A172 (cell line): ENCODE results near the gene COL5A1. TPM values are rescaled to one million over a fixed set of nuclear protein-coding genes. Genes with fewer than 3 reads are reported as not detected.

Experiments used
- DNase-seq: peaks from one replicate; pipeline ENCODE4 v3.0.0-alpha.2; 2015; ENCODE audit warnings: low spot score
- total RNA-seq: library from RNA; depleted of rRNA; stranded (reverse); fragments of >200 nt; shearing (Covaris generic); gene quantifications from 2 replicates; pipeline ENCODE4 v1.2.3, GENCODE V29; 2014; rRNA removed

Gene COL5A1
- total RNA-seq, result 185 and 205 TPM in 2 replicates

DNA sequence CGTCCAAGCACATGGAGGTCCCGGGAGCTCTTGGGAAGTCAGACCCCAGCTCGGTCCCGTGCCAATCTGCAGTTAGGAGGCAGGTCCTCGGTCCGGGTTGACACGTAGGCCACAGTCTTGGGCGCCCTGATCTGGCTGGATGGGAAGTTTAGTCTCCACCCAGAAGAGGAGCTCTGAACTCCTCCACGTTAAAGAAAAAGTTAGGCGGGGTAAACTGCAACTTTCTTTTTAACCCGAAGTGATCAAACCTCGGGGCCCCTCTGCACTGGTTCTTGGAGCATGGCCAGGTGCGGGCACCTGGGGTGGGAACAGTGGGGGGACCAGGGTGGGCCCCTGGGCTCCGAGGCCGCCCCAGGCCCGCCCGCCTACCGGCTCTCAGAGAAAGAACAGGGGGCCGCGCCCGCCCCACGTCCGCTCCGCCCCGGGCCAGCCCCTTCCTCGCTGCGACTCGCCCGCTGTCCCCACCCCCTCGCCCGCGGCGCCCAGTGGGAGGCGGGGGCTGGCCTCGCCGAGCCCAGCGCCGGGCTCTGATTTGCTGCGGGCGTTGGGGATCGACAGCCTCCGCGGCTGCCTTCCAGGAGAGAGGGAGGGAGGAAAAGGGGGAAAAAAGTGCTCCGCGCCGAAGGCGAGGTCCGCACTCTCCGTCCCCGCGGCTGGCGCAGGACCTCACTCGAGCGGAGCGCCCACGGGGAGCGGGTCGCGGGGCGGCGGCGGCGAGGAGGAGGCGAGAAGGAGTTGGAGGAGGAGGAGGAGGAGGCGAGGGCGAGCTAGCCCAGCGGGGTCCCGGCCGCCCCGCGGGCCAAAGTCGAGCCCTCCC lies at the start of gene COL5A1:
TSS of gene COL5A1 (plus strand) at position 631 of the 817 bp plus-strand sequence. CDS start 385 bp downstream, outside the sequence.
- DNase-seq, result peak; percentile 86

DNA sequence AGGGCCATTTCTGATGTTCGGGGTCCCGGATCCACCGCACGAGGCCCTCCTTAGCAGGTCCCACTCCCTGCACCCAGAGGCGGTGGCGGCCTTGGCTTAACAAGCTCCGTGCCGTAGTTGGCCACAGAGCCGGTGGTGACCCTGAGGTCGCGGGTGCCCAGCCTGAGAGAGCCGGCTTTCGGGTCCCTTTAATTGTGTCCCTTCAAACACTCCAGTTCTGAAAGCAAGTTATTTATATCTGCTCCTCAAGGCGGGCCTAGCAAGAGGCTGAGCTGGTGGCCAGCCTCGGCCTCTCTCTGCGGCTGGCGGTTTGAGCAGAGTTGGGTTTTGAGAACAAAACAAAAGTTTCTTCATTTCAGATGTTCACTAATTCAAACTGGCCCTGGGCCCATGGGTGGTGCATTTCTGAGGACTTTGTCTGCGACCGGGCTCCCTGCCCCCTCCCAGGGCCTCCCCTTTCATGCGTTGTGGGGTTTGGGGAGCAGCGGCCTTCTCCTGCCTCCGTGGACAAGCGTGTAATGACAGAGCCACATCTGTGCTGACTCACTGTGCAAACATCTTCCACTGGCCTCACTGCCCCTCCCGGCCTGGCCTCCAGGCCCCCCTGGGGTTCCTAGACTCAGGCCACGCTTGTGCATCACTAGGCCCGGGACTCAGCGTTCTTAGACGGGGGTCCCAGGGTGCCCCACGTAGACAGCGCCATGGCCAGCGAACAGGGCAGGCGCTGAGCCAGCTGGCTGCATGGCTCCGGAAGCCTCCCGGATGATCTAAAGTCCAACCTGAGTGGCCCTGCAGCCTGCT lies 49.4 kb upstream of the COL5A1 start:
- DNase-seq, result peak; percentile 96

- DNase-seq, result no peak
These were observed 48.8 kb upstream of the COL5A1 start for GRCh38 chr9:134592819-134593200.

GRCh38 chr9:134593286-134594077 lies 48.1 kb upstream of the COL5A1 start:
- no peak for DNase-seq

DNA sequence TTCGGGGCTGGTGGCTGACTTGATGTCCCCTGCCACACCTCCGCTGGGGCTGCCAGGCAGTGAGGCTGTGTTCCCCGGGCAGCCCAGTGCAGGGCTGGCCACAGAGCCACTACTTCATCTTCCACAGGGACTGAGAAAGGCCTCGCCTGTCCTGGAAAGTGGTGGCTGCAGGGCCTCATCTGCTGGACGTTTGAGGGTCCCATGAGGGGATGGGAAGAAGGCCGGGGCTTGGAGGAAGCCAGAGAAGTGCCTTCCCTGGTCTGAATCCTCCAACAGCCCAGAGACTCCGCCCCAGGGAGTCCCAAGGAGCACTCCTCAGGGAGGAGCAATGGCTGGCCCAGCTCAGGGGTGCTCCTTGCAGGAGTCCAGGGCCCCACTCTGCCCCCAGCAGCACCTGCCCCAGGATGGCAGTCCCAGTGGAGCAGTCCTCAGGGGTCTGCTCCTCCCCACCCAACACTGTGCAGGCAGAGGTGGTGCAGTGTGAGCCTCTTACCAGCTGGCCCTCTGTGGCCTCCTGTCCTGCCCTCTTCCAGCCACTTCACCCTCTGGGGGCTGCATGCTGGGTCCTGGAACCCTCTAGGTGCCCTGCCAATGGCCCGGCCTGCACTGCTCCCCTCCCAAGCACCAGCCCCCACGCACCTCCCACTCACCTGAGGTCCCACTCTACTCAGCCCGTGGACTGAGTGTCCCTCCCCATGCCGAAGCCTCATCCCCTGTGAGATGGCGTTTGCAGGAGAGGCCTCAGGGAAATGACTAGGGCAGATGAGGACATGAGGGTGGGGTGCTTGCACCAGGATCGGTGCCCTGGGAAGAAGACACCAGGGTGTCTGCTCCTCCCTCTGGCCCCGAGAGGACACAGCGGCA lies 47.3 kb upstream of the COL5A1 start:
- no peak for DNase-seq

DNA sequence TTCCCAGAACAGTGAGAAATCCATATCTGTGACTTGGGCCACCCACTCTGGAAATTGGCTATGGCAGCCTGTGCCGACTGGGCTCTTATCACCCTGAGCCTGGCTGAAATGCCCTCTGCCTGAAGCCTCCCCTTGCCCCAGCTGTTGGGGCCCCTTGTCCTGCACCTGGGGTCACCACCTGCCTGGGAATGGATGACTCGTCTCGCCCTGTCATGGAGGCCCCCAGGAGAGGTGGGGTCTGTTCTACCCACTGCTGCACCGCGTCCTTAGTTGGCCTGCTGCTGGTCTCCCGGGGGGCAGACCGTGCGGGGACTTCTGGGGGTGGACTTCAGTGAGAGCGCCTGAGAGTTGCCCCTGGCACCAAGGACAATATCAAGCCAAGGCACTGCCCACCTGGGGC lies 46.6 kb upstream of the COL5A1 start:
- DNase-seq, result no peak

GRCh38 chr9:134597041-134597913 lies 44.3 kb upstream of the COL5A1 start:
- peak; percentile 91 for DNase-seq

DNA sequence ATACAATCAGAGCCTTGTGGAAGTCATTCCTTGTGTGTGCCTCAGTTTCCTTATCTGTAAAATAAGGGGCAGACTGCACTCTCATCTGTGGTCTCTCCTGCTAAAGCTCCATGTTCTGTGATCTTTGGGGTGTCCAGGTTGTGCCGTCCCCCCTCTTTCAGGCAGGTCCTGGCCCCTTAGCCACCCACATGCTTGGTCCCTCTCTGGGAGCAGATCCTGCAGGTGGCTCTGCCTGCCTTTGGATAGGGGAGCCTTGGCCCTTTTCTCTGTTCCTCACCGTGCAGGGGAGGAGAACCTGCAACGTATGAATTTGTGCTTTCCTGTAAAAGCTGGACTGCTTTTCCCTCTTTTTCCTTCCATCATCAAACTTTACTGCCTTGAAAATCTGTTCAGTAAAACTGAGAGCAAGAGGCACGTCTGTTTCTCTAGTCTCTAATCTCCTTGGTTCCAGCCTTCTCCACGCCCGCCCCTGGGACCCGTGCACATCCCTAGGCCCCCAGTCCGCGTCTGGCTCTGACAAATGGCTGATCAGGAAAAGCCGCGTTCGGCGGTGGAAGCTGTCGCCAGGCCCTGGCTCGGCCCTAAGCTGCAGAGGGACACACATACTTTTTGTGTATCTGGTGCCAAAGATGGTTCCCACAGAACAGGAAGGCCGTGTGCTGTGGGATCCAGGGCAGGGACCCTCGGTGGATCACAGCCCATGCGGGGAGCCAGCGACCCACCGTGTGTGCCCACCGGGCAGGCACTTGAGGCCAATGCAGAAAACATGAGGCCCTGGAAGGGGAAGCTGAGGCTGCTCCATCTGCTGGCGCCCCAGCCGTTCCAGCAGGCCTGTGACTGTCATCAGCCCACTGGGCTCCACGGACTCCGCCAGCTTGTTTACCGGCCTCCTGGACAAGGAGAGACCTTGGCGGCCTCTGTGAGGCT lies 43.4 kb upstream of the COL5A1 start:
- DNase-seq, result no peak

DNA sequence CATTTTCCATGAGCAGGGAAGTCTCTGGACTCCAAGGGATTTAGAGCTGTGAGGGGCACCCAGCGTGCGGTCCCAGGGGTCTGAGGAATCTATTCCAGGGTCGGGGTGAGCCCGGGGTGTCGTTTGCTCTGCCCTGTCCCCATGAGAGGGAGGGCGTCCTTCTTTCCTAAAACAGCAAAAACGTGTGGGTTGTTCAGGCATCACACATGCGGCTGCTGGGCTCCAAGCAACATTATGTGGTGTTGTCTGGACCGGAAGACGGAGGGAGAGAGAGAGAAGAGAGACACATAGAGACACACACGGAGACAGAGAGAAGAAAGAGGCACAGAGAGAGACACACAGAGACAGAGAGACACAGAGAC lies 42.7 kb upstream of the COL5A1 start:
- DNase-seq, result no peak

- no peak for DNase-seq
These were observed 41.2 kb upstream of the COL5A1 start for GRCh38 chr9:134600371-134600770.

DNA sequence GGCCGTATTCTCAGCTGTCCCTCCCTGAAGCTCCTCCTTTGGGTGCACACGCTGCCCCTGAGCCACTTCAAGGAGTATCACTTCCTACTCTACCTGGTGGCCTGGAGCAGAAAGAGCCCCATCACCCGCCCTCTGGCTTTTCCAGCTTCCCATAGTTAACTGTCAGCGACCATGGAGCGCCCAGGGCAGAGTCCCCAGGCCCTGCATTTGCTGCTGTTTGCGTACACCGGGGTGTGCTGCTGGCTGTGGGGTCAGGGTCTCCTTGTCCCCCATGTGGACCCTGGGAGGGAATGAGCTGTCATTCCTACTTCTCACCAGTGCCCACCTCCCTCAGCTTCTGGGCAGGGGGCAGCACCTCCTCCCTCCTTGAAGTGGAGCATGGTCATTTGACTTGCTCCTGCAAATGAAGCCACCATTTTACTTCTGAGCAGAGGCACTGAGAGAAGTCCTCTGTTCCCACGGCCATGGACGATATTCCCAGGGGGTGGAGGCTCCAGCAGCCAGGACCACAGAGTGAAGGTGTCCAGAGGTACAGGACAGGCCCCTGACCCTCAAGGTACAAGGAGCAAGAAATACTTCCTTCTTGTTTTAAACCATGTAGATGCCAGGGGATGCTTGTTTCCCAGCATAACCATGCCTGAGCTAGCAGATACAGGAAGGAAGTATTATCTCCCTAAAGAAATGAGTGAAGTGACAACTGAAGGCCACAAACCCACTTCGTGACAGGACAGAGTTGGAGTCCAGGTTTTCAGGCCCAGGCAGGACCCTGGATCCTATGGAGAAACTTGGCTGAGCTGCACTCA lies 40.6 kb upstream of the COL5A1 start:
- no peak for DNase-seq

- peak; percentile 46 for DNase-seq
These were observed 39.8 kb upstream of the COL5A1 start for GRCh38 chr9:134601764-134602163.

DNA sequence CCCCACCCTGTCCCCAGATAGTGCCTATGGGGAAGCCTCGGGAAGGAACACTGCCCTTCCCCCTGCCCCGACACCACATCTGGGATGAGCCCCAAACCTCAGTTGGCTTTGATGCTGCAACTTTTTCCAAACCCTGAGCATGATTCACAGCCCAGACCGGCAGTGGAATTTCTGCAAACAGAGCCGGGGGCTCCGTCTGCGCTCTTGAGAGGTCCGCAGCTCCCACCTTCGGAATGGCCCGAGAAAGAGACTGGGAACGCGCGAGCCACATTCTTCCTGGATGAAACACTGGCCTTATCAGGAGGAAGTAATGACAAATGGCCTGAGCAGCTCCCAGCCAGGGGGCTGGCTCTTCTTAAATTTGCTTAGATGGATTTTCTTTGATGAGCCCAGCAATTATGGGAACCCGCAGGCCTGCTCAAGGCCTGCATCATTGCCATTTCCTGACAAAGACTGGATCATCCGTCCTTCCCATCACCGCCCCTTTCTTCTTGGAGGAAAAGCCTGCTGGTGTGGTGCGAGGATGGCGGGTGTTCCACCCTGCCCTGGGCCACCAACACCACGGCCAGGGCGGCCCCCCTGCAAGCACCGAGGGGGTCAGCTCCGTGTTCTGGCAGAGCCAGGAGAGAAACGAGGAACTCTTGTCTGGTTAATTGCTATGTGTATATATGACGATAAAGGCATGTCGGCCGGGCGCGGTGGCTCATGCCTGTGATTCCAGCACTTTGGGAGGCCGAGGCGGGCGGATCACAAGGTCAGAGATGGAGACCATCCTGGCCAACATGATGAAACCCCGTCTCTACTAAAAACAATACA lies 38.8 kb upstream of the COL5A1 start:
- DNase-seq, result peak; percentile 100

DNA sequence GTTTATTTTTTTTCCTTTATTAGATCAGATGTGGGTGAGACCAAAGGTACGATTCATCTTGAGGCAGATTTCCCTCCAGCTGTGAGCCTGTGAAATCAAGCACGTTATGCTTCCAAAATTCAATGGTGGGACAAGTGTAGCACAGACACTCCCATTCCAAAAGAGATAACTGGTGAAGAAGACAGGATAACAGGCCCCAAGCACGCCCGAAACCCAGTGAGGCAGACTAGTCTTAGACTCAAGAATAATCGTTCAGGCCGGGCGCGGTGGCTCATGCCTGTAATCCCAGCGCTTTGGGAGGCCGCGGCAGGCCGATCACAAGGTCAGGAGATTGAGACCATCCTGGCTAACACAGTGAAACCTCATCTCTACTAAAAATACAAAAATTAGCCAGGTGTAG lies 36.8 kb upstream of the COL5A1 start:
- DNase-seq, result no peak

GRCh38 chr9:134605351-134605965 lies 36.1 kb upstream of the COL5A1 start:
- no peak for DNase-seq

GRCh38 chr9:134605966-134606357 lies 35.6 kb upstream of the COL5A1 start:
- DNase-seq, result no peak
